Measurements from ENCODE around the gene IQCK. TPM values are rescaled to one million over a fixed set of nuclear protein-coding genes. Genes with fewer than 3 reads are reported as not detected.

Gene IQCK
- total RNA-seq, 120 experiments from 2014 or later: 13.2 to 40.2 (median 23.3) TPM

Other genes with a start within 250 kb of the IQCK start
- gene GDE1, start 196.2 kb upstream of the IQCK start, total RNA-seq: 100 to 1,000 TPM in 1 of 120 experiments, 10 to 100 TPM in 119; 35.8 to 104 (median 76.3) TPM
- 100 to 1,000 TPM in 50 of 120 experiments, 10 to 100 TPM in 70; 47.2 to 216 (median 93.1) TPM for gene CCP110, start 194.3 kb upstream of the IQCK start, total RNA-seq
- 100 to 1,000 TPM in 51 of 120 experiments, 10 to 100 TPM in 69; 61.8 to 152 (median 97.7) TPM for gene VPS35L, start 162.6 kb upstream of the IQCK start, total RNA-seq
- gene KNOP1, start within 50 bp of the IQCK start, total RNA-seq: 10 to 100 TPM; 13.0 to 94.8 (median 30.2) TPM
- gene GPRC5B, start 166.6 kb downstream of the IQCK start, total RNA-seq: 1,000 to 10,000 TPM in 1 of 120 experiments, 100 to 1,000 TPM in 119; 255 to 1,354 (median 496) TPM

Measured in dorsolateral prefrontal cortex (tissue), 118 donors.